Pancreas (tissue), 10 donors: ENCODE results near the gene CCDC82. TPM values are rescaled to one million over a fixed set of nuclear protein-coding genes. Genes with fewer than 3 reads are reported as not detected.

Experiments
- ATAC-seq, 4 donors: fragments of 200-7000 bp; cut with Tn5 transposase; one replicate each; pipeline versions ENCODE4 v1.8.0 to v1.9.1; 2020; ENCODE audit warnings: mild to moderate bottlenecking in 4 of 4, moderate library complexity in 4 of 4
- DNase-seq, 6 donors: peaks; one replicate each; pipeline ENCODE4 v3.0.0-alpha.2; 2020
- FAIRE-seq: peaks from 2 replicates; lab custom pipeline; 2012; peaks lifted over from hg19 to GRCh38; lab: Jason Lieb, UNC
- H3K27ac ChIP-seq, 4 donors: fragments of 200-600 bp; sonication (generic); 1 replicate in 3 of 4; 2 replicates in 1 of 4; pipeline versions ENCODE4 v1.5.0 to v1.8.0; 2020
- H3K27me3 ChIP-seq, 4 donors: fragments of 200-600 bp; one replicate each; pipeline ENCODE4 v1.8.0; 2021
- H3K36me3 ChIP-seq, 3 donors: fragments of 200-600 bp; sonication (generic) in 1 of 3; one replicate each; pipeline versions ENCODE4 v1.5.0 to v1.8.0; 2020 to 2021
- H3K4me1 ChIP-seq, 3 donors: fragments of 200-600 bp; one replicate each; pipeline ENCODE4 v1.8.0; 2021
- H3K4me3 ChIP-seq, 4 donors: fragments of 200-600 bp; sonication (generic) in 2 of 4; one replicate each; pipeline versions ENCODE4 v1.5.0 to v1.8.0; 2020 to 2021
- H3K9me3 ChIP-seq, 4 donors: fragments of 200-600 bp; one replicate each; pipeline ENCODE4 v1.8.0; 2021
- WGBS, 2 donors: extraction: QIAGEN DNeasy Blood & Tissue Kit; methylation state at CpG; one replicate each; pipeline ENCODE4 v1.1.7; 2013; 5-methylcytosine and 5-hydroxymethylcytosine counted together
- intact Hi-C, 3 donors: fragments of 100-400 bp; cut with DNase I; formaldehyde crosslinking; loops; one replicate each; pipeline versions ENCODE4 v1.11.1 to v1.14.2; 2022
- polyA plus RNA-seq, 2 donors: library from polyadenylated mRNA; stranded (reverse); fragments of 200-250 nt; gene quantifications; one replicate each; pipeline ENCODE4 v1.2.3, GENCODE V29; 2013
- total RNA-seq, 6 donors: library from RNA; stranded (reverse); fragmentation: NEBNext Ultra II Directional in 4 of 6; extraction: Animal tissue kit (Norgen Biotek cat#: 25700) in 4 of 6; gene quantifications; one replicate each; pipeline versions ENCODE4 v1.2.1 to v1.2.4, GENCODE V29; 2021 to 2023
- TF ChIP-seq, protein P1 (sequence below), 4 donors: fragments of 200-600 bp; sonication (generic) in 3 of 4; IDR thresholded peaks; one replicate each; pipeline versions ENCODE4 v1.5.0 to v1.8.0; 2021; ENCODE audit warnings: antibody characterized with exemption in 4 of 4
- donor health status: healthy with polysubstance abuse.
- donor health status: DM: no; HTN: no; CAD: no; lungs with moderate emphysema.
- donor health status: DM: no; HTN: no; CAD: no.
- donor health status: control.
- donor health status: control.
- donor health status: Bipolar disorder and iron deficiency.
- donor health status: DM: yes; HTN: yes; CAD: no.
- donor health status: DM: no; HTN: no; CAD: no.
- donor health status: DM: no; HTN: no; CAD: no.
- donor health status: DM: yes; HTN: yes; CAD: no.

Gene CCDC82
- total and polyA plus RNA-seq, 8 donors = 5.5 to 18.2 (median 10.3) TPM

DNA sequence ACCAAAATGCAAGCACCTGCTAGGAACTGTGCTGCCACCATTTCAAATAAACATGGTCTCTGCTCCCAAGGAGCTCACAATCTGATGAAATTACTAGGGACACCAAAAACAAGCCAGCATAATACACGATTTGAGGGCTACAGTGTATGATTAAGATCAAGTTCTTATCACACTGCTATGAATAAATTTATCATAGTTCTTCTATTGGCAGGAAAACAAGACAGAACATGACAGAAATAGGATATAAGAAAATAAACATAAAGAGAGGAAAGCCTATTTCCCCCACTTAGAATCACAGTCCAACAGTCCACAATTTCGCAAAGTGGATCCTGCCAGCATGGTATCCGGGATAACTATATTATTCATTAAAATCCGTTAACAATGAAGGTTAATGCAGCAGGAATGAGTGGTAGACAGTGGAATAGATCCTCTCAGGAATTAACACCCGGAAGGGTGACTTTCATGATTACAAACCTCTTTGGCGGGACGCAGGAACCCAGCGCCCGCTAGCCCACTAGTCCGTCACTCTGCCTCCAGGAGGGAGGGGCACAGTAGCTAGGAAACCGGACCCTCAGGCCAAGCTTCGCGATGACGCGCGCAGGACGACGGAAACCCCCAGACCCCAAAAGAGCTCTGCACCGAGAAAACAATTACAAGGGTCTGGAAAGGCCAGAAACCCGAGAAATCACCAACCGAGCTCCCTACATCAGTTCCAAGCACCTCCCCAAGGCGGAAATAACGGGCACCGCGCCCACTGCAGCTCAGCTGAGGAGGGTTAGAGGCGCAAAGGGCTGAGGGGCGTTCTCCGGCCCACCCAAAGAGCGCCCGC, 607 bp downstream of the CCDC82 start:
- ATAC-seq (peak; percentile 61 to 72 (median 64)), FAIRE-seq (no peak), DNase-seq (no peak)
- Histone ChIP-seq H3K9me3 (no peaks in the 10 kb centered on the region), H3K36me3 (no peaks in the 10 kb centered on the region), H3K27me3 (no peaks in the 10 kb centered on the region), H3K4me1 (peaks cover 10 to 21% (median 21%) of the 10 kb centered on the region in 3 donors), H3K4me3 (peak overlapping the region; percentile 54 to 86 (median 72)), H3K27ac (peak overlapping the region; percentile 74 to 86 (median 79))
- TF ChIP-seq, protein P1, sequence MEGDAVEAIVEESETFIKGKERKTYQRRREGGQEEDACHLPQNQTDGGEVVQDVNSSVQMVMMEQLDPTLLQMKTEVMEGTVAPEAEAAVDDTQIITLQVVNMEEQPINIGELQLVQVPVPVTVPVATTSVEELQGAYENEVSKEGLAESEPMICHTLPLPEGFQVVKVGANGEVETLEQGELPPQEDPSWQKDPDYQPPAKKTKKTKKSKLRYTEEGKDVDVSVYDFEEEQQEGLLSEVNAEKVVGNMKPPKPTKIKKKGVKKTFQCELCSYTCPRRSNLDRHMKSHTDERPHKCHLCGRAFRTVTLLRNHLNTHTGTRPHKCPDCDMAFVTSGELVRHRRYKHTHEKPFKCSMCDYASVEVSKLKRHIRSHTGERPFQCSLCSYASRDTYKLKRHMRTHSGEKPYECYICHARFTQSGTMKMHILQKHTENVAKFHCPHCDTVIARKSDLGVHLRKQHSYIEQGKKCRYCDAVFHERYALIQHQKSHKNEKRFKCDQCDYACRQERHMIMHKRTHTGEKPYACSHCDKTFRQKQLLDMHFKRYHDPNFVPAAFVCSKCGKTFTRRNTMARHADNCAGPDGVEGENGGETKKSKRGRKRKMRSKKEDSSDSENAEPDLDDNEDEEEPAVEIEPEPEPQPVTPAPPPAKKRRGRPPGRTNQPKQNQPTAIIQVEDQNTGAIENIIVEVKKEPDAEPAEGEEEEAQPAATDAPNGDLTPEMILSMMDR (IDR thresholded peaks at IDR 0.05) = no peak
- WGBS, 2 donors = 0% methylated on average over 27 to 30 of the region's 30 CpGs
- intact Hi-C loops = no loop called here

DNA sequence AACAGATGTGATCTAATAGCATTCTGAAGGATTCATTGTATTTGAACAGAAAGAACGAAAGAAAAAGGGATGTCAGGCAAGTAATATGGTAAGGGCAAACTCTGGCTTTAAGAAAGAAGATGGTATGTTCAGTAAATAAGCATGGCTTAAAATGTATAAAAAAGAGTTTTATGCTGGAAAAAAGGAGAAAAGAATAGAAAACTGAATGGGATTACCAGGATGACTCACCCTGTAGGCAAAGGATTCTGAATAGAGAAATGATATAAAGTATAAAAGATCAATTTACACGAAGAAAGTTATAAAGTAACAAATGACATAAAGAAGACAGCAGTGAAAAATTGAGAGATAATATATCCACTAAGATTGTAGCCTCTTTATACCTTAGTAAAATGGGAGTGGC, 4.5 kb downstream of the CCDC82 start:
- no peak overlapping the region for H3K27ac ChIP-seq
- H3K9me3 ChIP-seq = no peaks in the 10 kb centered on the region
- no peaks in the 10 kb centered on the region for H3K27me3 ChIP-seq
- DNase-seq = no peak
- no peak for ATAC-seq
- FAIRE-seq = no peak
- H3K36me3 ChIP-seq = peaks cover 0 to 12% (median 0%) of the 10 kb centered on the region in 3 donors
- TF ChIP-seq, protein P1 (IDR thresholded peaks at IDR 0.05) = no peak
- 71 to 85% methylated on average over 2 of the region's 2 CpGs for WGBS, 2 donors
- intact Hi-C loops = no loop called here
- peaks cover 10 to 21% (median 19%) of the 10 kb centered on the region in 3 donors for H3K4me1 ChIP-seq
- H3K4me3 ChIP-seq = no peak overlapping the region

DNA sequence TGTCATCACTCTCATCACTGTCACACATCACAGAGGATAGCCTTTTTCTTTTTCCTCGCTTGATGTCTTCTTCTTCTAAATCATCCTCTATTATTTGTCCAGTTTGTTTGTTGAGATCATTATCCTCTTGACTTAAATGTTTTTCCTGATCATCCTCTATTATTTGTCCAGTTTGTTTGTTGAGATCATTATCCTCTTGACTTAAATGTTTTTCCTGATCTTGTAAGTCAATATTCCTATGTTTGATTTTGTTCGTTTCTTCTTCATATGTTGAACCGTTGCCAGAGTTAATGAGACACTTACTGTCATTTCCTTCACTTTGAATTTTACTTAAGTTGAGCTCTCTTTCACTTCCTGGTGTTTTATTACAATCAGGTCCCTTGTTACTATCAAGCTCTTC, 5.6 kb downstream of the CCDC82 start:
- ATAC-seq = no peak
- no peak for DNase-seq
- Histone ChIP-seq H3K9me3 (no peaks in the 10 kb centered on the region), H3K27me3 (no peaks in the 10 kb centered on the region), H3K4me3 (no peak overlapping the region), H3K36me3 (peaks cover 0 to 12% (median 0%) of the 10 kb centered on the region in 3 donors), H3K27ac (no peak overlapping the region), H3K4me1 (peaks cover 10 to 21% (median 19%) of the 10 kb centered on the region in 3 donors)
- FAIRE-seq = no peak
- 45 to 48% methylated on average over 3 of the region's 3 CpGs for WGBS, 2 donors
- TF ChIP-seq, protein P1 (IDR thresholded peaks at IDR 0.05) = no peak
- intact Hi-C loops = no loop called here

DNA sequence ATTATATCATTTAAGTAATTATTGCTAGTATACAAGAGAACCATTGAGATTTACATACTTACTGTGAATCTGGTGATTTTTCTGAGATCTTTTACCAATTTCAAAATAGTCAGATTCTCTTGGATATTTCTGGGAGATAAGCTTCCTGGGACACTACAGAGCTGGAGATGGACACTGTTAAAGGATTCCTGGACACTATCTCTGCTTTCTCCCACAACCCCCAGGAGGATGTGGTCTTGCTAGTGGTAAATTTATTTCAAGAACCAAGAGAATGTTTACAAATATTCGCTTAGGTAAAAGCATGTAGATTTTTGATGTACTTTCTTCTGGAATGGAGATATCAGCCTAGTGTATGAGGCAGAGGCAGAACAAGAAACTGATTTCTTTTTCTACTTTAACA, 12.9 kb downstream of the CCDC82 start:
- H3K27me3 ChIP-seq = no peaks in the 10 kb centered on the region
- TF ChIP-seq, protein P1 (IDR thresholded peaks at IDR 0.05) = no peak
- 80 to 94% methylated on average over 1 of the region's 1 CpG for WGBS, 2 donors
- intact Hi-C loops = no loop called here
- FAIRE-seq (no peak), ATAC-seq (no peak), DNase-seq (no peak)
- H3K4me1 ChIP-seq = no peaks in the 10 kb centered on the region
- H3K36me3 ChIP-seq = peaks cover 0 to 3% (median under 1%) of the 10 kb centered on the region in 3 donors
- no peaks in the 10 kb centered on the region for H3K9me3 ChIP-seq
- no peak overlapping the region for H3K27ac ChIP-seq
- H3K4me3 ChIP-seq = no peak overlapping the region

DNA sequence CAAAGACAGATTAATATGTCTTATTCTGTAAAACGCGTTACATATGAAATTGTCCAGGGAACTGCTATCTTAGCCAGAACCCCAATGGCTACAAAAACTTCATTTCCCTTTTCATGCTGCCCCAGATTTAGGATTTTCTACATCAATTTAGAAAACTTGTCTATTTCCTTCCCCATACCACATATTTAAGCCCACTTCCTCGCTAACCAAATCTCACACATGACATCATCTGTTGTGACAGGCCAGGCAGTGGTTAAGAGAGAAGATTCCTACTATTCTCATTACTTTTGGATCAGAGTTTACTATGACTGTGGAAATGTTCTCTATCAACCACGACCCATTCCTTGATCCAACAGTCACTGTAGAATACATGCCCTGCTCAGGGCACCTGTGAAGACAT, 15.9 kb downstream of the CCDC82 start:
- DNase-seq = no peak
- no peak for ATAC-seq
- TF ChIP-seq, protein P1 (IDR thresholded peaks at IDR 0.05) = no peak
- WGBS, 2 donors = 92 to 96% methylated on average over 4 of the region's 4 CpGs
- no peak for FAIRE-seq
- Histone ChIP-seq H3K4me1 (no peaks in the 10 kb centered on the region), H3K36me3 (peaks cover 0 to 3% (median 0%) of the 10 kb centered on the region in 3 donors), H3K27me3 (no peaks in the 10 kb centered on the region), H3K4me3 (no peak overlapping the region), H3K27ac (no peak overlapping the region), H3K9me3 (no peaks in the 10 kb centered on the region)
- intact Hi-C loops = no loop called here
